Peyer's patch (tissue), 4 donors: ENCODE measurements around the gene GTSF1L. TPM values are rescaled to one million over a fixed set of nuclear protein-coding genes. Genes with fewer than 3 reads are reported as not detected.

Source experiments
- DNase-seq, 3 donors: peaks; one replicate each; pipeline ENCODE4 v3.0.0-alpha.2; 2017 to 2019
- H3K27ac ChIP-seq, 4 donors: fragments of 200-600 bp; sonication (generic); one replicate each; pipeline ENCODE4 v1.5.1; 2016 to 2019
- H3K27me3 ChIP-seq, 2 donors: fragments of 200-600 bp; sonication (generic); one replicate each; pipeline ENCODE4 v1.5.1; 2019
- H3K36me3 ChIP-seq, 3 donors: fragments of 200-600 bp; sonication (generic); one replicate each; pipeline ENCODE4 v1.5.1; 2016 to 2019
- H3K4me1 ChIP-seq, 4 donors: fragments of 200-600 bp; sonication (generic); one replicate each; pipeline ENCODE4 v1.5.1; 2016 to 2019
- H3K4me3 ChIP-seq, 4 donors: fragments of 200-600 bp; sonication (generic); 1 replicate in 3 of 4; 2 replicates in 1 of 4; pipeline ENCODE4 v1.5.1; 2016 to 2019; ENCODE audit warnings: mild to moderate bottlenecking in 1 of 4
- H3K9me3 ChIP-seq, 4 donors: fragments of 200-600 bp; sonication (generic); one replicate each; pipeline ENCODE4 v1.5.1; 2016 to 2019; ENCODE audit warnings: mild to moderate bottlenecking in 1 of 4
- CTCF ChIP-seq, 6 experiments: fragments of 450-650 bp in 4 of 6; fragments of 200-600 bp in 2 of 6; sonication (generic) in 1 of 6; IDR thresholded peaks; one replicate each; pipeline ENCODE4 v1.5.1; 2017 to 2019; ENCODE audit warnings: antibody characterized with exemption in 6 of 6, mild to moderate bottlenecking in 3 of 6, moderate library complexity in 1 of 6
- POLR2A ChIP-seq, 2 donors: fragments of 450-650 bp; IDR thresholded peaks; one replicate each; pipeline ENCODE4 v1.5.1; 2017; ENCODE audit warnings: antibody characterized with exemption in 2 of 2, mild to moderate bottlenecking in 2 of 2, moderate library complexity in 2 of 2
- total RNA-seq, 4 donors: library from RNA; depleted of rRNA; stranded (reverse); fragments of >200 nt; gene quantifications; one replicate each; pipeline ENCODE4 v1.1.0, GENCODE V29; 2016

GTSF1L gene
- total RNA-seq, 4 donors from 2014 or later = not detected

- Histone ChIP-seq H3K4me1 (no peaks in the 10 kb centered on the region), H3K4me3 (no peak overlapping the region), H3K9me3 (no peaks in the 10 kb centered on the region), H3K27ac (no peak overlapping the region), H3K36me3 (no peaks in the 10 kb centered on the region), H3K27me3 (no peaks in the 10 kb centered on the region)
- DNase-seq = no peak
- TF ChIP-seq POLR2A (IDR thresholded peaks at IDR 0.05) (no peak), CTCF (IDR thresholded peaks at IDR 0.05) (no peak)
These were observed 5.7 kb downstream of the GTSF1L start for GRCh38 chr20:43721097-43721428.

GRCh38 chr20:43720007-43720406 is 6.8 kb downstream of the GTSF1L start:
- Histone ChIP-seq H3K27me3 (no peaks in the 10 kb centered on the region), H3K36me3 (no peaks in the 10 kb centered on the region), H3K9me3 (no peaks in the 10 kb centered on the region), H3K4me3 (no peak overlapping the region), H3K27ac (no peak overlapping the region), H3K4me1 (no peaks in the 10 kb centered on the region)
- DNase-seq = no peak
- TF ChIP-seq CTCF (IDR thresholded peaks at IDR 0.05) = no peak
- TF ChIP-seq POLR2A (IDR thresholded peaks at IDR 0.05) = no peak

GRCh38 chr20:43717616-43717995 is 9.2 kb downstream of the GTSF1L start:
- Histone ChIP-seq H3K9me3 (no peaks in the 10 kb centered on the region), H3K4me1 (no peaks in the 10 kb centered on the region)
- TF ChIP-seq POLR2A (IDR thresholded peaks at IDR 0.05) (no peak), CTCF (IDR thresholded peaks at IDR 0.05) (no peak)

GRCh38 chr20:43716757-43717615 is 9.8 kb downstream of the GTSF1L start:
- Histone ChIP-seq H3K4me1 (no peaks in the 10 kb centered on the region), H3K27ac (no peak overlapping the region), H3K27me3 (no peaks in the 10 kb centered on the region), H3K36me3 (no peaks in the 10 kb centered on the region), H3K9me3 (no peaks in the 10 kb centered on the region), H3K4me3 (no peak overlapping the region)
- no peak for DNase-seq
- no peak for TF ChIP-seq POLR2A (IDR thresholded peaks at IDR 0.05)
- TF ChIP-seq CTCF (IDR thresholded peaks at IDR 0.05) = no peak

More at GRCh38 chr20:43717616-43717995, 9.2 kb downstream of the GTSF1L start:
- no peak overlapping the region for H3K4me3 ChIP-seq
- no peaks in the 10 kb centered on the region for H3K27me3 ChIP-seq
- no peaks in the 10 kb centered on the region for H3K36me3 ChIP-seq
- H3K27ac ChIP-seq = no peak overlapping the region
- no peak for DNase-seq

- no peaks in the 10 kb centered on the region for H3K9me3 ChIP-seq
- TF ChIP-seq CTCF (IDR thresholded peaks at IDR 0.05) (no peak), POLR2A (IDR thresholded peaks at IDR 0.05) (no peak)
These were observed 10.7 kb downstream of the GTSF1L start for GRCh38 chr20:43716123-43716522.

More at GRCh38 chr20:43716123-43716522, 10.7 kb downstream of the GTSF1L start:
- no peaks in the 10 kb centered on the region for H3K27me3 ChIP-seq
- no peak overlapping the region for H3K4me3 ChIP-seq
- no peaks in the 10 kb centered on the region for H3K36me3 ChIP-seq
- peaks cover 0 to 4% (median 0%) of the 10 kb centered on the region in 4 donors for H3K4me1 ChIP-seq
- DNase-seq = no peak
- no peak overlapping the region for H3K27ac ChIP-seq
